CD4-positive, alpha-beta T cell treated with Interleukin-15 for 4 hours (primary cell): ENCODE data around the gene BID.
A peak's percentile ranks its signal among the peaks of the same experiment; 100 is the strongest.

Experiments
- DNase-seq: peaks from one replicate; pipeline ENCODE4 v3.0.0-alpha.2; 2020; ENCODE audit warnings: low spot score

BID gene

DNA sequence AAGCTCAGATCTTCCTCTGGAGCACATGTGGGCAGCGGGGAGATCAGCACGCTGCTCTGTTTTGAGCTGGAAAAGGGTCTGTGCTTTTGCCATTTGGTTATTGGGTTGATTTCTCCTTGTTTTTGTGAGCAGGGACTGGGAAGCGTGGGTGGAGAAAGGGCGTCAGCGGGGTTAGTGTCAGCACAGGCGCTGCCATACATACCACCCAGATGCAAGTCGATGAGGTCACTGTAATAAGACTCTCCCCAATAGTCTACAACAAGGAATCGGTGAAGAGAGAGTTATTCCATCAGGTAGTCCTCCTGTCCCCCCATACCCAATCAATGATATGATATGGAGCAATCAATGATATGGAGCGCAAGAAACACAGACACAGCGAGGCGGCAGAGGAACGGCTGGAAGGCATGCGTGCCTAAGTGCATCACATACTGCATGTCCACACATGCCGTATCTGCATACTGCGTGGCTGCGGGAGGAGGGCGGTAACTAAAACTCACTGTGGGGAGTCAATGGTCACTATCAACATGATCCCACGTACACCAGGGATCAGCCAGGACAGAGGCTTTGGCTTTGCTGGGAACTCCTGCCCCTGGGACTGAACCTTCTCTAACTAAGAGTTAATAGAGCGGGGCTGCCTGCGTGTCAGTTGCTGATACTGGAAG lies 29.5 kb upstream of the BID start:
- DNase-seq: no peak

- no peak for DNase-seq
These were observed 28.6 kb upstream of the BID start for GRCh38 chr22:17802822-17803221.

DNA sequence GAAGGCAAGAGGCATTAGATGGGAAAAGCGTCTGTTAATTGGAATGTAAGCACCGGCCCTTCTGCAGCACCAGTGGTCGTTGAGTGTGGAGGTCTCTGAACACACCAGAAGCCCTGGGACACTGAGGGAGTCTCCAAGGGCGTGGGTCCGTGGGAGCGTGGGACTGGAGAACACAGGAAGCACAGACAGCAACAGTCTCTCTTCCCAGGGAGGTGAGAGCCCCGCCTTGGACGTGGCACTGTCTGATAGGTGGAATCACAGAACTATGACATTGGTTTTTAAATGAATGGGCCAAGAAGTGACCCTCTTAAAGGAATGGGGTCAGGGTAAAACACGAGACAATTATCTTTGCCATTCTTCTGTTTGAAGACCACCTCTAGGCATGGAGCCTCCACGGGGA lies 28.1 kb upstream of the BID start:
- DNase-seq: no peak

DNA sequence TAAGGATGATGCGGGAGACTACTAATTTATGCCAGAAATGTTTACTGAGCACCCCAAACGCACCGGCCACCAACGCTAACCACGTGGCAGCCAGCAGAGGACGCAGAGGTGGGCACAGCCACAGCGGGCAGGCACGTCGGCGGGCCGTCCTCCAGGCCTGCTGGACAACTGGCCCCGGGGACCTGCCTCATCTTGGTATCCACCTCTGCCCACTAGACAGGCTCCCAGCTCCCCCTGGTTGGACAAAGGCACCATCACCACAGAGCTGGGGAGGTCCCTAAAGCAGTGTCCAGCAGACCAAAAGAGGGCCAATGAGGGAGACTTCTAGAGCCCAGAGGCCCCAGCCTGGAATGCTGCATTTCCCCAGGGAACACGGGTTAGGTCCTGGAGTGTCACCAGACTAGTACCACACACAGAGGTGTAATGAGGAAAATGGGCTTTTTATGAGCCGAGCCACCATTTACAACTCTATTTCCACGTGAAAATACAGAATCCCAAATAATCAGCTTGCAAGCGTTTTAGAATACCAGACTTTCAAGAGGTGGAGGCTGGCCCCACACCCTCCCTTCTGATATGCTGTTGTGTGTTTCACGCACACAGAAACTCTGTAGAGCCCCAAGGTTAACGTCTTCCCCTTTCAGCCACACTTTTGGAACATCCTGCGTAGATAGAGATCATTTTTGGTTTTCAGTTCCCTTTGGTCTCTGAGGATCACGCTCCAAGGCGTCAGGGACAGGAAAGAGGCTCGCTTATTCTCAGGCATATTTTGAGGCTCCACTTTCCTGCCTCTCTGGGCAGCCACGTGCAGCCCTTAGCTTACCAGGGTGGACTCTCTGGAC lies 23.7 kb upstream of the BID start:
- DNase-seq: no peak

DNA sequence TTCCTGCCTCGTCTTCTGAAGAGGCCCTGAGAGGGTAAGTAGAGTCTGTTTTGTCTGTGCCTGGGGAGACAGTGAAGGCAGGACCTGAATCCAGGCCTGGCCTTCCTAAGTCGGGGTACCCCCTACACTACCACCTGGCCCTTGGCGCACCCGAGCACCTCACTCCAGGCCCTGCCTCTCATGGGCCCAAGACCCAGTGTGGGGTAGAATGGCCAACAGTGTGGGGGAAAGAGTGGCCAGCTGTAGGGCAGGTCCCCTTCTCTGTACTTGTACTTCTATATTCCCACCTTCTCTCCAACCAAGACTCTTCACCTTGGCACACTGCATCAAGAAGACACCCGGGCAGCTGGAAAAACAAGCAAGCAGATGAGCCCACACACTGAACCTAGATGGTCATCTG lies 22.4 kb upstream of the BID start:
- no peak for DNase-seq

DNA sequence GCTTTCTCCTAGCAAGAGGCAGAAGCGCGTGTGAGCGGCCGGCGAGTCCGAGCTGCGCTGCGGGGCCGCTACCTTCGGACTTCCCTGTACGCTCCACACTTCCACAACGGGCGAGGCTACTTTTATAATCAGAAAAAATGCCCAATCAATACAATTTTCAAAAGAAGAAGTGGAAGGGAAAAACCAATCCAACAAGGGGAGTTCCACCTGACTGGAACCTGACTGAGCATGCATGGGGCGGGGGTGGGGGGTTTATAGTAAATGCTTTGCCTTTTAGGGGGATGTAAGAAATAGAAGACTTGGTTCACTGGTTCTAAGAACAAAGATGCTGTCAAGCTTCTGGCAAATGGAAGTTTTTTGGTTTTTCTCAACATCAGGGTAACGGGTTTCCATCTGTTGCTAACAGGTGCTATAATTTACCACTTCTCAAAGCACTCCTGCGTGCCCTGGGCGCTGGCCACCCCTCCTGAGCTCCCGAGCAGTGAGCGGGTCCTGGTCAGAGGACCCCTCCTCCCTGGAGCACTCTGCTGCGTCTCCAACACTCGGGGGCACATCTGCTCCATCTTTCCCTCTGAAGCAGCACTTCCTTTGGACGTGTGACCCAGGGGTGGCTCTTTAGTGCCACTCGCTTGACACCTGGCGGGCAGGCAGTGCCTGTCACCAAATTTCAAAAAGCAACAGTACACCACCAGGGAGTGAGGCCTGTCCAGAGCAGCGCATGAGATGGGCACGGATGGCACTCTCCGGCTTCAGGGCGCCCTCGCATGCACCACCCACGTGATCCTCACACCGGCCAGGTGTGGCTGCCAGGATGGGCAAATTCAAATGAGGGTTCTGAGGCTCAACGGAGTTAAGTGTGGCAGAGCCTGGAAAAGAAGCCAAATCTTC lies 21.6 kb upstream of the BID start:
- no peak for DNase-seq

- DNase-seq: no peak
These were observed 20.7 kb upstream of the BID start for GRCh38 chr22:17794726-17795542.

GRCh38 chr22:17792854-17793434 lies 18.7 kb upstream of the BID start:
- DNase-seq: no peak

GRCh38 chr22:17792299-17792698 lies 18.0 kb upstream of the BID start:
- DNase-seq: no peak

- no peak for DNase-seq
These were observed 16.9 kb upstream of the BID start for GRCh38 chr22:17791196-17791595.

DNA sequence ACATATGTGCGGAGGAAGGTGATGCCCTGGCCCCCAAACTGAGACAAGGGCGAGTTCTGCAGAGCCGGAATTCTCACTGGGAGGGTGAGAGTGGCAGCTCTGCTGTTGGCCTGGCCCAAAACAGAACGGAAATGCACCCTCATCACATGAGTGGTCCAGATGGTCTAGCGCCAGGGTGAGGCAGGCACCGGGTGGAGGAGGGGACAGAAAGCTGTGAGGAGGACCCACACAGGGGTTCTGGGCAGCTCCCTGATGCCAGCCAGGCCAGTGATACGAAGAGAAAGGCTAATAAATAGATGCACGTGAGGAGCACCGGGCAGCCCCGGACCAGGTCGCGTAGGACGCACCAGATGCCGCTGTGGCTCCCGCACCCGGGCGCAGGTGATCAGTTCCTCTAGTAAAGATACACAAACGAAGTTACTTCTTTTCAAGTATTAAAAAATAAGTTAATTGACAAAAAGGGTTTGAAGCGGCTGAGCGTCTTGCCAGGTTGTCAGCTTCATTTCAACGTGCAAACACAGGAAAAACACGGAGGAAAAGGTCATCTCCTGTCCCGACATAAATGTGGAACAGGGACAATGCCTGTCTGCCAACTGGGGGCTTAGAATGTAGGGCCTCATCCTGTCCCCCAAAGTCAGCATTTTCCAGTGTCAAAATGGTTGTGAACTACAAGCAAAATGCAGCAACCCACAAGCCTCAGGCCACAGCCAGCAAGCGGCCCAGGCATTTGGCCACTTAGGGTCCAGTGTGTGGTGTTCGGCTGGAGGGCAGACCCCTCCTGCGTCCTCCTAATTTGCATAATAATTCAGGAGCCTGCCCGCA lies 15.3 kb upstream of the BID start:
- DNase-seq: no peak

DNA sequence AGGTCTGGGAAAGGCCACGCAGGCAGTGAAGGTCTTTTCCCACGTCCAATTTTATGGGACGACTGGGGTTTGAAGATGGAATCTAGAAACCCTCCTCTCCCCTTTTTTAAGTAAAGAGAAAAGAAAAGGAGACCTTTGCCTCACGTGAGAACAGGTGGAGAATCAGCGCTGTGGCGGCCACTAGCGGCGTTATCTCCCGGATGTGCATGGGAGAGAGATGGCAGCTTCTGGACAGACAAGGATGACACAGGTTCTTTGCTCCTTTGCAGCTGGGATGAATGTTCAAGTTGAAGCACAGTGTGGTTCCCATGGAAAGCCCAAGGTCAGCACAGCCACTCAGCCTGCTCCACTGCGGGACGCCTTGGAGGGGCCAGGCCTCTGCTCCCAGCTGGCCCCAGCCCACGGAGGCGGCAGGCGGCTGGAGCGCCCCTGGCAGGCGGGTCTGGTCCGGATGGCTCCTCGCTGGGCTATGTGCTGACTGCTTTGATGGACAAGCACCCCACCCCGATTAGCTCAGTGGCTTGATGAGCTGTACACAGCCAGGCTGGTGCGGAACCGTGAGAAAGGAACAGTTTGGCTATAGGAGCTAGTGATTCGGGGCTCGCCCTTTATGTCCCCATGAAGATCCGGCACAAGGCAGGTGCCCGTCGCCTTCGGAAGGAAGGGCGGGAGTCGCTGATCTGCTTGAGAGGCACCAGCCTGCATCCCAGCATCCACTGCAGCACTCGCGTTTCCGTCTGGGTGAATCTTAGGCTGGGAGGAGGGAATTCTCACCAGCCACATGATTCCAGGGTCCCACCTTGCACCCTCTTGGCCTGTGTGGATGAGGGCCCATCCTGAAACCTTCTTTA lies 14.5 kb upstream of the BID start:
- DNase-seq: no peak

- DNase-seq: no peak
These were observed 13.6 kb upstream of the BID start for GRCh38 chr22:17787716-17788330.

- no peak for DNase-seq
These were observed 13.0 kb upstream of the BID start for GRCh38 chr22:17787241-17787640.

GRCh38 chr22:17786435-17787161 lies 12.3 kb upstream of the BID start:
- DNase-seq: no peak

DNA sequence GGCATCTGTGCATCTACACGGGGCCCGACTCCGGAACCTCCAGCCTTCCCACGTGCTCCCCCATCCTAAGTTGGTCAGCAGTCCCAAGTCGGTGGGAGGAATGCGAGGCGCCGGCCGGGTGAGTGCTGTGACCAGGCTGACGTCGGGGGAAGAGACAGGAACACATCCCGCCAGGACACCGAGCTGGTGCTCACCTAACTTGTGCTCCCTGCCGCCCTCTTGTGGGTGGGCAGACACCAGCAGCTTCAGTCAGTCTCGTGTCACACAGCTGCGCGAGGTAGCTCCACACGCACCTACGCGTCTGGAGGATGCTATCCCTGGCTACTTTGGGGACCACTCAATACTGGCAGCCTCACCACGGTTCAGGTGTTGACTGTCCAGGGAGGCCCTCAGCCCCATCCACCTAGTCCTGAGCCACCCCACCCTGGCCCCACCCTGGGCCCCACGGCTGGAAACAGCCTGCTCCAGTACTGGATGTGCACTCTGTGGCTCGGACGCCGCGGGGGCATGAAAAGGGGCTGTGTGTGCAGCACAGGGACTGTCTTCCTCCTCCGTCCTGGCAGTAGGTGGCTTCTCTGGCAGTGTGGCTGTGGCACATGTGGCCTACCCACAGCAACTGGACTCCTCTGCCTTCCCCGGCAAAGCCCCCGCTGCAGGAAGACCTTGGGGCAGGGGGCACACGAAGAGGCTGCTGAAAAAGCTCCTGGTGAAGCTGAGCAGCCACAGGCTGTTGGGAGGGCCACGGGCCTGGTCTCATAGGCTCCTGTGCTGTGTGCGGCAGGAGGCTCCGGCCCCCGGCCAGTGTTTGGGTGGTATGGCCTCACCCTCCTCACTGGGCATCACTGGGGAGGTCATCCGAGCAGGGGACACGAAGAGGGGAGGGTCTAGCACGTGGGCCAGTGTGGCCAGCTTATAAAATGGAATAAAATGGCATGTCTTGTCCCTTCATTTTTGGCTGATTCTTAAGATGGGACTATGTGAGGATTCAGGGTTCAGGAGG lies 11.2 kb upstream of the BID start:
- peak; percentile 75 for DNase-seq

DNA sequence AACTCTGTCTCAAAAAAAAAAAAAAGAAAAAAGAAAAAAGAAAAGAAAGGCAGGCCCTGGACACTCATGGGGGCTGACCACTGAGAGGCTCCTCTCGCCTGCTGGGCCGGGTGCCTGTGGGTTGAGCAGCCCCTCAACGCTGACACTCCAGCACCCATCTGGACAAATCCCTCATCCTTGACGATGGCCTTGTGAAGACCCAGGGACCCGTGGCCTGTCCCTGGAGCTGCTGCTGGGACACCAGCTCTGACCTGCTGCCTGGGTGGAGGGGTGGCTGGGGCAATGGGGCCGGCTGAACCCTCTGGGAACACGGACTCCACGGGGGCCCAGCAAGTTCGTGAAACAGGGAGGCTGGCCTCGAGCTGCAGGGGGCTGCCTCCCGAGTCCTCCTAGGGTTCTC lies 10.5 kb upstream of the BID start:
- no peak for DNase-seq
